AG04450 (cell line): ENCODE measurements around the gene SLC9A5. TPM values are rescaled to one million over a fixed set of nuclear protein-coding genes. Genes with fewer than 3 reads are reported as not detected.

Experiments used
- CTCF ChIA-PET: fragments of 300-600, 350-600 bp; formaldehyde crosslinking; extraction: SDS; loops from one replicate; lab custom pipeline; 2022; ENCODE audit warnings: antibody characterized with exemption, inconsistent platforms; lab: Charles Lee
- POLR2A ChIA-PET: fragments of 350-600 bp; formaldehyde crosslinking; extraction: SDS; loops from one replicate; lab custom pipeline; 2021; ENCODE audit warnings: antibody characterized with exemption, inconsistent platforms; lab: Yijun Ruan, JAX
- DNase-seq: peaks from one replicate; pipeline ENCODE4 v3.0.0-alpha.2; 2011; ENCODE audit warnings: low read depth, low spot score
- H3K27ac ChIP-seq: one replicate; pipeline ENCODE4 v1.5.1; 2012; ENCODE audit warnings: low read depth, low read length, control low read depth
- H3K27me3 ChIP-seq: one replicate; pipeline ENCODE4 v1.6.0; 2012; ENCODE audit warnings: low read length; ENCODE audit not compliant: control insufficient read depth, insufficient read depth
- H3K4me3 ChIP-seq: 2 replicates; pipeline ENCODE4 v1.5.1; 2011; ENCODE audit warnings: mild to moderate bottlenecking, low read depth, low read length, control low read depth
- H3K9me3 ChIP-seq: 2 replicates; pipeline ENCODE4 v1.5.1; 2012; ENCODE audit warnings: low read length; ENCODE audit not compliant: control insufficient read depth, insufficient read depth
- CTCF ChIP-seq: IDR thresholded peaks from 2 replicates; pipeline ENCODE4 v1.5.1; 2011; ENCODE audit warnings: low read depth, low read length, control low read depth, inconsistent platforms
- polyA plus RNA-seq: library from polyadenylated mRNA; depleted of rRNA; stranded (reverse); fragments of >200 nt; gene quantifications from 2 replicates; pipeline ENCODE4 v1.2.3, GENCODE V29; 2011

The SLC9A5 gene
- polyA plus RNA-seq, 1 experiment: 2.4 TPM

- no peaks in the 10 kb centered on the region for H3K27me3 ChIP-seq
- TF ChIP-seq CTCF: no peak
- POLR2A ChIA-PET: interaction anchor here (0.6 kb wide), 1 partner anchor 35 kb away, joined by 6 read pairs; no protein-coding TSS in a partner anchor
- CTCF ChIA-PET: no interaction called here
- H3K4me3 ChIP-seq: no peak overlapping the region
- no peak overlapping the region for H3K27ac ChIP-seq
- DNase-seq: no peak
- no peaks in the 10 kb centered on the region; the same call in 1 of the 2 replicates for H3K9me3 ChIP-seq
Observed at GRCh38 chr16:67201411-67202345, 47.1 kb upstream of the SLC9A5 start.

GRCh38 chr16:67202426-67202825 is 46.4 kb upstream of the SLC9A5 start:
- TF ChIP-seq CTCF: no peak
- POLR2A ChIA-PET: interaction anchor here (0.6 kb wide), 1 partner anchor 34 kb away, joined by 6 read pairs; no protein-coding TSS in a partner anchor
- CTCF ChIA-PET: no interaction called here
- H3K27me3 ChIP-seq: no peaks in the 10 kb centered on the region
- H3K27ac ChIP-seq: no peak overlapping the region
- no peak for DNase-seq
- H3K4me3 ChIP-seq: no peak overlapping the region
- no peaks in the 10 kb centered on the region; the same call in 1 of the 2 replicates for H3K9me3 ChIP-seq

GRCh38 chr16:67202956-67203493 is 45.8 kb upstream of the SLC9A5 start:
- Histone ChIP-seq H3K27me3 (no peaks in the 10 kb centered on the region), H3K27ac (no peak overlapping the region), H3K9me3 (no peaks in the 10 kb centered on the region; the same call in 1 of the 2 replicates), H3K4me3 (no peak overlapping the region)
- ChIA-PET CTCF (no interaction called here), POLR2A (no interaction called here)
- TF ChIP-seq CTCF: no peak
- no peak for DNase-seq

DNA sequence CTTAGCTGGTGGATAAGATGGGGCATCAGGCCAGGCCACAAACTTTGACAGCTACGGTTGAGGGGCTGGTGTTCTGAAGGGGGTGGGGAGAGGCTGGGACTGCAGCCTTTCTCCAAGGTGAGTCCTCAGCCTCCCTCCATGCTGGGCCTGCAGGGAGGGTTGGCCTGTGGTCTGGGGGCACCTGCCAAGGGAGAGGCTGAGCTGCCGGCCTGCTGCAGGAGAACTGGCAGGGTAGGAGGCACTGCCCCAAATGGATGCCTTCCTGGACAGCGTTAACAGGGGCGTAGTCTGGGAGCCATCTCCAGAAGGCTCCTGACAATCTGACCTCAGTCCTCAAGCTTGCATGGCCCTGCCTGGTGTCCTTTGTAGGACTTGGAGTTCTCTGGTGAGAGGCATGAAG is 44.7 kb upstream of the SLC9A5 start:
- DNase-seq: no peak
- H3K4me3 ChIP-seq: no peak overlapping the region
- TF ChIP-seq CTCF: no peak
- CTCF ChIA-PET: no interaction called here
- H3K27ac ChIP-seq: no peak overlapping the region
- H3K9me3 ChIP-seq: no peaks in the 10 kb centered on the region; the same call in 1 of the 2 replicates
- POLR2A ChIA-PET: no interaction called here
- no peaks in the 10 kb centered on the region for H3K27me3 ChIP-seq
